H1 (cell line): ENCODE measurements around the gene ATOH1. TPM values are rescaled to one million over a fixed set of nuclear protein-coding genes. Genes with fewer than 3 reads are reported as not detected.

Experiments used
- CTCF ChIA-PET: fragments of 300-600 bp; sonication (Branson Sonifier 250); formaldehyde crosslinking; loops from one replicate; lab custom pipeline; 2021; ENCODE audit not compliant: partially characterized antibody; lab: Charles Lee
- POLR2A ChIA-PET: fragments of 300-600 bp; sonication (Branson Sonifier 250); formaldehyde crosslinking; loops from one replicate; lab custom pipeline; 2021; ENCODE audit warnings: inconsistent platforms; ENCODE audit not compliant: partially characterized antibody; lab: Charles Lee
- DNase-seq, 2 experiments: peaks; one replicate each; pipeline versions ENCODE4 v3.0.0 to v3.0.0-alpha.2; 2010 to 2022; ENCODE audit warnings: low spot score in 2 of 2, low read depth in 1 of 2, mixed read lengths in 1 of 2
- FAIRE-seq: peaks from 2 replicates; lab custom pipeline; 2011; peaks lifted over from hg19 to GRCh38; lab: Jason Lieb, UNC
- H2AFZ ChIP-seq: 2 replicates; pipeline ENCODE4 v1.8.1; 2012; ENCODE audit warnings: low read length, inconsistent platforms
- H2AK5ac ChIP-seq: 2 replicates; pipeline ENCODE4 v1.6.1; 2013; ENCODE audit warnings: low read depth, low read length
- H2BK120ac ChIP-seq: replicated peaks from 2 replicates; pipeline ENCODE3; 2013; ENCODE audit warnings: low read depth, low read length, inconsistent platforms
- H2BK12ac ChIP-seq: 2 replicates; pipeline ENCODE4 v1.6.1; 2013; ENCODE audit warnings: low read depth, low read length
- H2BK15ac ChIP-seq: 2 replicates; pipeline ENCODE4 v1.6.1; 2013; ENCODE audit warnings: low read length
- H2BK20ac ChIP-seq: 2 replicates; pipeline ENCODE4 v1.6.1; 2013; ENCODE audit warnings: low read length
- H2BK5ac ChIP-seq: 2 replicates; pipeline ENCODE4 v1.6.1; 2013; ENCODE audit warnings: low read depth, low read length
- H3K14ac ChIP-seq: 2 replicates; pipeline ENCODE4 v1.6.1; 2013; ENCODE audit warnings: inconsistent platforms; ENCODE audit not compliant: insufficient read length
- H3K18ac ChIP-seq: 2 replicates; pipeline ENCODE4 v1.6.1; 2013; ENCODE audit warnings: low read length; ENCODE audit errors: extremely low read depth
- H3K23ac ChIP-seq: 2 replicates; pipeline ENCODE4 v1.6.1; 2013; ENCODE audit warnings: inconsistent platforms; ENCODE audit not compliant: insufficient read length
- H3K23me2 ChIP-seq: 2 replicates; pipeline ENCODE4 v1.6.1; 2013; ENCODE audit warnings: low read depth, low read length
- H3K27ac ChIP-seq: 2 replicates; pipeline ENCODE4 v1.6.1; 2011; ENCODE audit warnings: low read depth, low read length, inconsistent platforms
- H3K27me3 ChIP-seq, 4 experiments: replicated peaks in 1 of 4; 1 replicate in 1 of 4; 2 replicates in 3 of 4; pipeline versions ENCODE4 v1.6.1 to v1.8.1; 2011 to 2013; ENCODE audit warnings: low read length in 3 of 4, mild to moderate bottlenecking in 3 of 4, inconsistent platforms in 2 of 4, mixed read lengths in 2 of 4, moderate library complexity in 1 of 4; ENCODE audit not compliant: control insufficient read depth in 3 of 4, insufficient read depth in 3 of 4; ENCODE audit errors: extremely low read depth in 1 of 4
- H3K36me3 ChIP-seq, 4 experiments: 2 replicates each; pipeline versions ENCODE4 v1.6.1 to v1.8.1; 2011 to 2013; ENCODE audit warnings: mild to moderate bottlenecking in 4 of 4, low read length in 3 of 4, moderate library complexity in 2 of 4, control low read depth in 1 of 4, inconsistent platforms in 1 of 4; ENCODE audit not compliant: insufficient read depth in 4 of 4, control insufficient read depth in 2 of 4
- H3K4ac ChIP-seq: replicated peaks from 2 replicates; pipeline ENCODE3; 2013; ENCODE audit warnings: low read length, low read depth, mixed read lengths, inconsistent platforms; ENCODE audit not compliant: insufficient read length
- H3K4me1 ChIP-seq, 4 experiments: replicated peaks in 1 of 4; 1 replicate in 1 of 4; 2 replicates in 3 of 4; pipeline versions ENCODE4 v1.6.1 to v1.8.1; 2011 to 2013; ENCODE audit warnings: low read length in 3 of 4, inconsistent platforms in 2 of 4, mixed read lengths in 1 of 4; ENCODE audit not compliant: insufficient read depth in 4 of 4, control insufficient read depth in 3 of 4
- H3K4me2 ChIP-seq, 2 experiments: 2 replicates each; pipeline versions ENCODE4 v1.6.1 to v1.8.1; 2011 to 2013; ENCODE audit warnings: low read depth in 2 of 2, low read length in 2 of 2, control low read depth in 1 of 2, inconsistent platforms in 1 of 2, mild to moderate bottlenecking in 1 of 2; ENCODE audit not compliant: insufficient read depth in 1 of 2
- H3K4me3 ChIP-seq, 4 experiments: fragments of 200-600, 300-600 bp in 1 of 4; sonication (generic), shearing (Covaris generic), sonication (Bioruptor Twin) in 1 of 4; 2 replicates each; pipeline versions ENCODE4 v1.5.1 to v1.8.1; 2011 to 2016; ENCODE audit warnings: low read length in 4 of 4, low read depth in 3 of 4, control low read depth in 2 of 4, inconsistent platforms in 2 of 4, mild to moderate bottlenecking in 2 of 4, mixed read lengths in 1 of 4, moderate library complexity in 1 of 4; ENCODE audit not compliant: insufficient read depth in 2 of 4; ENCODE audit errors: extremely low read depth in 1 of 4
- H3K56ac ChIP-seq: replicated peaks from 2 replicates; pipeline ENCODE3; 2013; ENCODE audit warnings: low read depth, mild to moderate bottlenecking, mixed read lengths, low read length, inconsistent platforms; ENCODE audit not compliant: insufficient read length
- H3K79me1 ChIP-seq: 2 replicates; pipeline ENCODE4 v1.6.1; 2013; ENCODE audit warnings: low read depth, low read length, control low read depth
- H3K79me2 ChIP-seq, 2 experiments: 2 replicates each; pipeline versions ENCODE4 v1.6.1 to v1.8.1; 2012 to 2013; ENCODE audit warnings: low read length in 2 of 2, mild to moderate bottlenecking in 2 of 2, inconsistent platforms in 1 of 2; ENCODE audit not compliant: insufficient read depth in 2 of 2, control insufficient read depth in 1 of 2
- H3K9ac ChIP-seq, 4 experiments: replicated peaks in 1 of 4; 1 replicate in 1 of 4; 2 replicates in 3 of 4; pipeline versions ENCODE4 v1.6.1 to v1.8.1; 2011 to 2013; ENCODE audit warnings: low read depth in 3 of 4, low read length in 3 of 4, control low read depth in 2 of 4, mild to moderate bottlenecking in 2 of 4, moderate library complexity in 2 of 4, inconsistent platforms in 1 of 4; ENCODE audit errors: extremely low read depth in 1 of 4
- H3K9me3 ChIP-seq, 2 experiments: 2 replicates each; pipeline versions ENCODE4 v1.6.1 to v1.8.1; 2012 to 2013; ENCODE audit warnings: mild to moderate bottlenecking in 2 of 2, moderate library complexity in 2 of 2, control low read depth in 1 of 2, inconsistent platforms in 1 of 2, low read depth in 1 of 2, low read length in 1 of 2, mixed read lengths in 1 of 2; ENCODE audit not compliant: insufficient read depth in 2 of 2
- H4K20me1 ChIP-seq, 2 experiments: replicated peaks in 1 of 2; 2 replicates each; pipeline versions ENCODE3 to v1.8.1; 2011 to 2013; ENCODE audit warnings: inconsistent platforms in 2 of 2, low read length in 2 of 2, mild to moderate bottlenecking in 1 of 2; ENCODE audit not compliant: insufficient read depth in 2 of 2, control insufficient read depth in 1 of 2
- H4K5ac ChIP-seq: 2 replicates; pipeline ENCODE4 v1.6.1; 2013; ENCODE audit warnings: low read length, low read depth, mixed read lengths, inconsistent platforms; ENCODE audit not compliant: insufficient read length
- H4K8ac ChIP-seq: 2 replicates; pipeline ENCODE4 v1.8.0; 2013; ENCODE audit warnings: mild to moderate bottlenecking, moderate library complexity, low read length, inconsistent platforms; ENCODE audit not compliant: insufficient read depth; ENCODE audit errors: extremely low read depth
- H4K91ac ChIP-seq: replicated peaks from 2 replicates; pipeline ENCODE3; 2013; ENCODE audit warnings: low read length, mixed read lengths, inconsistent platforms; ENCODE audit not compliant: insufficient read length
- CBX8 ChIP-seq: fragments of 300-800, 300-1000 bp; sonication (generic); IDR thresholded peaks from 2 replicates; pipeline ENCODE4 v1.7.1; 2016; ENCODE audit warnings: low read depth, low read length, borderline replicate concordance
- CEBPB ChIP-seq: IDR thresholded peaks from 2 replicates; pipeline ENCODE4 v1.6.1; 2012; ENCODE audit warnings: low read depth, low read length
- CTBP2 ChIP-seq: IDR thresholded peaks from 2 replicates; pipeline ENCODE4 v1.7.0; 2011; ENCODE audit warnings: borderline replicate concordance, mild to moderate bottlenecking, moderate library complexity, mixed read lengths, low read length; ENCODE audit not compliant: insufficient read depth, insufficient read length
- CTCF ChIP-seq, 3 experiments: IDR thresholded peaks; 1 replicate in 2 of 3; 2 replicates in 1 of 3; pipeline versions ENCODE4 v1.5.1 to v1.6.1; 2011; ENCODE audit warnings: low read length in 3 of 3, mild to moderate bottlenecking in 3 of 3, inconsistent platforms in 2 of 3, low read depth in 1 of 3, moderate library complexity in 1 of 3; ENCODE audit not compliant: insufficient read depth in 1 of 3; ENCODE audit errors: control extremely low read depth in 1 of 3
- RNF2 ChIP-seq: fragments of 200-900, 300-1000 bp; sonication (generic); IDR thresholded peaks from 2 replicates; pipeline ENCODE4 v1.7.1; 2016; ENCODE audit warnings: borderline replicate concordance, low read depth, mild to moderate bottlenecking, antibody characterized with exemption, low read length; ENCODE audit not compliant: poor library complexity, severe bottlenecking; ENCODE audit errors: missing control alignments
- SIN3A ChIP-seq, 2 experiments: IDR thresholded peaks in 1 of 2; conservative IDR thresholded peaks in 1 of 2; 2 replicates each; pipeline ENCODE4 v1.6.1; 2011 to 2012; ENCODE audit warnings: low read length in 2 of 2, improper control_type of control experiment in 1 of 2, low read depth in 1 of 2, mild to moderate bottlenecking in 1 of 2
- SIX5 ChIP-seq: IDR thresholded peaks from 2 replicates; pipeline ENCODE4 v1.6.1; 2011; ENCODE audit warnings: mild to moderate bottlenecking, low read depth, low read length
- WGBS, 2 experiments: shearing (Covaris generic) in 1 of 2; methylation state at CpG; one replicate each; pipeline versions ENCODE4 v1.1.6 to v1.1.7; 2013 to 2015; ENCODE audit warnings: low lambda C conversion rate in 2 of 2, mixed read lengths in 2 of 2, inconsistent platforms in 1 of 2, low coverage in 1 of 2, missing lambda C conversion rate in 1 of 2; ENCODE audit not compliant: insufficient replicate concordance in 2 of 2, insufficient coverage in 1 of 2, insufficient read length in 1 of 2; ENCODE audit errors: extremely low coverage in 1 of 2, missing lambda C conversion rate in 1 of 2; 5-methylcytosine and 5-hydroxymethylcytosine counted together
- polyA plus RNA-seq, 7 experiments: library from polyadenylated mRNA; depleted of rRNA in 3 of 7; stranded (reverse) in 5 of 7; unstranded in 2 of 7; fragments of >200 nt in 5 of 7; fragments of 200-250 nt in 2 of 7; gene quantifications; 1 replicate in 5 of 7; 2 replicates in 1 of 7; 4 replicates in 1 of 7; pipeline versions ENCODE4 v1.2.1 to v1.2.3, GENCODE V29; 2011 to 2013; ENCODE audit warnings: missing spikeins in 2 of 7, mixed read lengths in 2 of 7
- total RNA-seq: library from RNA; stranded (reverse); fragmentation: NEBNext Ultra II Directional; extraction: Animal tissue kit (Norgen Biotek cat#: 25700); gene quantifications from 2 replicates; pipeline ENCODE4 v1.2.1, GENCODE V29; 2021

The ATOH1 gene
- total and polyA plus RNA-seq, 2 of the 8 experiments (the other 6 are each of a cell fraction or from before 2014, with no cell fraction given): 0.12 to 0.76 TPM

DNA sequence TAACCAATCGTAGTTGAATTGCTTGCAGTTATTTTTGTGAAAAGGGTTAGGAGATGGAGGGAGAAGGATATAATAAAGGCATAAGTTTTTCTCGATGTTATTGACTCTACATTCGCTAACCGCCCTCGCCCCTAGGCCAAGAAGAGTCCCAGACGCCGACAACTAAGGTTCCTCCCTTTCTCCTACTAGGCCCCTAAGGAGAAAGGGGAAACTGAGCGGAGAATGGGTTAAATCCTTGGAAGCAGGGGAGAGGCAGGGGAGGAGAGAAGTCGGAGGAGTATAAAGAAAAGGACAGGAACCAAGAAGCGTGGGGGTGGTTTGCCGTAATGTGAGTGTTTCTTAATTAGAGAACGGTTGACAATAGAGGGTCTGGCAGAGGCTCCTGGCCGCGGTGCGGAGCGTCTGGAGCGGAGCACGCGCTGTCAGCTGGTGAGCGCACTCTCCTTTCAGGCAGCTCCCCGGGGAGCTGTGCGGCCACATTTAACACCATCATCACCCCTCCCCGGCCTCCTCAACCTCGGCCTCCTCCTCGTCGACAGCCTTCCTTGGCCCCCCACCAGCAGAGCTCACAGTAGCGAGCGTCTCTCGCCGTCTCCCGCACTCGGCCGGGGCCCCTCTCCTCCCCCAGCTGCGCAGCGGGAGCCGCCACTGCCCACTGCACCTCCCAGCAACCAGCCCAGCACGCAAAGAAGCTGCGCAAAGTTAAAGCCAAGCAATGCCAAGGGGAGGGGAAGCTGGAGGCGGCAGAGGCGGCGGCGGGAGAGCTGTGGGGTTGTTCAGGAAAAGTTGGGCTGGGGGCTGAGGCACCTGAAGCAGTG, 5.9 kb downstream of the ATOH1 start:
- Histone ChIP-seq H2BK120ac (no peak overlapping the region), H3K4ac (no peak overlapping the region), H3K9ac (no peak overlapping the region), H3K14ac (no peak overlapping the region), H3K4me3 (peak overlapping the region; percentile 23 to 59 (median 40)), H3K23me2 (peaks cover 15% of the 10 kb centered on the region), H3K23ac (no peak overlapping the region), H3K79me1 (no peaks in the 10 kb centered on the region; the same call in 1 of the 2 replicates), H3K4me2 (peak overlapping the region; percentile 52 to 68), H3K79me2 (no peaks in the 10 kb centered on the region), H2AFZ (no peak overlapping the region), H3K56ac (no peak overlapping the region), H4K8ac (no peak overlapping the region), H4K91ac (no peak overlapping the region), H3K27me3 (peaks cover 50 to 70% (median 61%) of the 10 kb centered on the region in 4 experiments), H2BK12ac (no peak overlapping the region), H2AK5ac (no peak overlapping the region), H4K5ac (no peak overlapping the region), H4K20me1 (peaks cover 3 to 4% of the 10 kb centered on the region in 2 experiments), H3K36me3 (no peaks in the 10 kb centered on the region), H3K9me3 (no peaks in the 10 kb centered on the region), H2BK5ac (peak overlapping the region; percentile 6; the same call in 1 of the 2 replicates), H2BK15ac (no peak overlapping the region), H3K4me1 (peaks cover 8 to 15% (median 13%) of the 10 kb centered on the region in 4 experiments; a peak in 6 of 7 replicates), H3K18ac (no peak overlapping the region), H2BK20ac (no peak overlapping the region), H3K27ac (no peak overlapping the region)
- WGBS, 2 experiments: 2% methylated on average over 41 of the region's 42 CpGs; no CpG with 5 or more reads in 1 of the 2 experiments
- POLR2A ChIA-PET: interaction anchor here (1.1 to 1.8 kb wide), 3 partner anchors 9 to 22 kb away, joined by 3 to 5 read pairs (median 3); no protein-coding TSS in a partner anchor
- CTCF ChIA-PET: interaction anchor here (0.8 to 1.0 kb wide), 2 partner anchors 35 to 46 kb away, joined by 3 read pairs; no protein-coding TSS in a partner anchor
- FAIRE-seq: peak; percentile 79
- DNase-seq: peak; percentile 36 to 79
- no peak for TF ChIP-seq CTCF (IDR thresholded peaks at IDR 0.05; ENCODE audit: control extremely low read depth in 1 of 3, insufficient read depth in 1 of 3, low read depth in 1 of 3, low read length in 3 of 3)
- TF ChIP-seq RNF2: peak; percentile 58
- no peak for TF ChIP-seq SIX5
- no peak for TF ChIP-seq CEBPB
- TF ChIP-seq CTBP2: peak; percentile 97
- TF ChIP-seq CBX8: 0 out of 2 replicates have a peak, but pooled peaks have one; percentile 6
- peak; percentile 67 to 72; a peak in 1 of 4 replicates for TF ChIP-seq SIN3A (conservative IDR thresholded peaks at IDR 0.05 in 1 of 2, IDR thresholded peaks at IDR 0.05 in 1 of 2; ENCODE audit: low read depth in 1 of 2, low read length in 2 of 2)
